Measurements from ENCODE around the gene GPR39.

The GPR39 gene

GRCh38 chr2:132671151-132671835, 254.7 kb downstream of the GPR39 start:
- DNase-seq (ENCODE audit: low spot score): peak; percentile 67

GRCh38 chr2:132676999-132677398, 260.4 kb downstream of the GPR39 start:
- DNase-seq (ENCODE audit: low spot score): no peak

DNA sequence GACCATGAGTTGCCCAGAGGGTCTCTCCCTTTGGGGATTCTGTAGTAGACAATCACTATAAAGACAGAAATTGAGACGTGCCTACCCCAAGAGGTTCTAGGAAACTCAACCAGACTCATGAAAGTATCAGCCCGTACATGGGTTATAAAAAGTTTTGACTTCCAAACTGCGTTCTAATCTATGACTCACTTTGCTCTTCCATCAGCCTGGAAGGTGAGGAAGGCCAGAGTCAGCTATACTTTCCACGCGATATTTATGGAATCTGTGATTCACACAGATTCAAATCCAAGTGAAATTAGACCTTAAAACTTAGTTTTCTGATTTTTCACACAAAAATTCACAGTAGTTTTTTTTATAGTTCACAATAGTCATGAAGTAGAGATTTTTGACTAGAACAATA, 261.1 kb downstream of the GPR39 start:
- DNase-seq (ENCODE audit: low spot score): no peak

DNA sequence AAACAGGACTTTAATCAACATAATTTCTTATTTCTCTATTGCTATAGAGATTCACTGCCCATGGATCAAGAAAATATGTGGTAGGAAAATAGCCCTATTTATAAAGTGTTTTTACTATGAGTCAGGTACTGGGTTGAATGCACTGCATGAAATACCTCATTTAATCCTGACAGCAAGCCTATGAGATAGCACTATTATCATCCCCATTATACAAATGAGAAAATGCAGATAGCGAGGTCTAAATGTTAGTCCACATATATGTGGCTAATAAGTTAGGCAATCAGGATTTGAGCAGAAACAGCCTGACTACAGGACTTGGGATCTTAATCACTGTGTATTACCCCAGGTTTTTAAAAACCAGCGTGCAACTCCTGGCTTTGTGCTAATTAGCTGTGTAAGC, 261.9 kb downstream of the GPR39 start:
- no peak for DNase-seq (ENCODE audit: low spot score)

DNA sequence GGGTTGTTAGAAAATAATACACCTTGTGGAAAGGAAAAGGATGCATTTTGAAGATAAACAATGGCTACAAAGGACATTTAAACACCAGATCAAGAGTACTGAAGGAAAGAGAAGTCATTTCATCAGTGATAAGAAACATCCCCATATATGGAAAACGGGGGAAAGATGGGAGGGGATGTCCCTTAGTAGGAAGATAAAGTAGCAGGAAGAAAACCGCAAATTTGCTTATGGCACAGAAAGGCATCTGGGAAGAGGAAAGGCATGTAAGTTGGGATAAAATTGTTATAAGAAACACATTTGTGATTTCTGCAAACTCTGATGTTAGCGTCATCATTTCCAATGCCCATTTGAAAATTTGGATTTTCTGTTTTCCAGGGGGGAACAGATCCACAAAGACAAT, 263.9 kb downstream of the GPR39 start:
- DNase-seq (ENCODE audit: low spot score): no peak

- DNase-seq (ENCODE audit: low spot score): no peak
These were observed 265.2 kb downstream of the GPR39 start for GRCh38 chr2:132681766-132682165.

DNA sequence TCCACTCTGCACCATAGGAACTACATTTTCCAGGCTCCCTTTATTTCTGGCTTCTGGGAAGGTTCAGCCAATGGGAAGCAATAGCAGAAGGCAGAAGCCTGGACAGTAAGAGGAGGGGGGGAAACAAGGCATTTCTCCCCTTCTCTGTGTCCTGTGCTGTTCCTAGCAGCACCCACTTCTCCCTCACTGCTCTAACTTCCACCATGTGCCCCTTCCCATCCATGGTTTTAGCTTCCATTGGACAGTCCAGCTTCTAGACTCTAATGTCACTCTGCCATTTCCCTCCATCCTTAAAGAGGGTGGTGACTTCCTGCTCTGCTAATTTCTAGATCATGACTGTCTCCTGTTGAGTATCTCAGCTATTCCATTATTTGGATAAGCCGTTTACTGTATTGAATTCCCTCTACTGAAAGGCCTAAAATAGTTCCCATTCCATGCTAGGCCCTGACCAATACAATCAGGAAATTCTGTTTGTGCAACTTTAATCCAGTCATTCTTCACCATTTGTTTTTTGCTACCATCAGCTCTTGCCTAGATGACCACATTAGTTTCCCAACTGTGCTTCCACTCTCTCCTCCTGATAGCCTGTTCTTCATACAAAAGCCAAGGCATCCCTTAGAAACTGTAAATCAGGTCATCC, 274.2 kb downstream of the GPR39 start:
- no peak for DNase-seq (ENCODE audit: low spot score)

GRCh38 chr2:132691556-132691955, 275.0 kb downstream of the GPR39 start:
- no peak for DNase-seq (ENCODE audit: low spot score)

- DNase-seq (ENCODE audit: low spot score): no peak
These were observed 276.2 kb downstream of the GPR39 start for GRCh38 chr2:132692816-132693215.
